Measurements from ENCODE around the gene GRB2. TPM values are rescaled to one million over a fixed set of nuclear protein-coding genes. Genes with fewer than 3 reads are reported as not detected.
"Not testable (repeated sequence)": the region's sequence is repeated elsewhere in the genome, so short reads cannot be mapped to it uniquely, and the experiment has no call there.

Gene GRB2
- total RNA-seq, 1 donor from 2014 or later: 95.0 TPM

DNA sequence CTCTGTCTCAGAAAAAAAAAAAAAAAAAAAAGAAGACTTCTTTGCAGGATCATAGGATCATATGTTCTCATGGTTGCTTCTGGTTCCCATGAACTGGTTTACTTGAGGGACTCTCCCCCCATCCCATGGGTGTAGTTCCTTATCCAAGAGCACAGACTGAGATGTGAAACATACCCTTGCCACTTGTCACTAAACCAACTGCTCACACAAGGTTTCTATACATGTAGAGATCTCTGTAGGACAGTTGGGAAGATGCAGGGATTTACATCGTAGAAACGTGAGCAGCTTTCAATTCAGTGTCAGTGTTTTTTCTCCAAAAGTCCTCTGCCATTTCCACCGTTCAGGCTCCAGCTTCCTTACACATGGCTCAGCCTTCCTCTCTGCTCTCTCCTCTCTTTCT is 39.8 kb upstream of the GRB2 start:
- Mint-ChIP-seq H3K36me3 (ENCODE audit: low read depth, unreplicated experiment) (no peaks in the 10 kb centered on the region), H3K4me1 (ENCODE audit: unreplicated experiment) (peaks cover 11% of the 10 kb centered on the region), H3K4me3 (ENCODE audit: unreplicated experiment) (no peak overlapping the region), H3K27me3 (ENCODE audit: unreplicated experiment) (peaks cover 1% of the 10 kb centered on the region), H3K9me3 (ENCODE audit: unreplicated experiment) (no peaks in the 10 kb centered on the region), H3K27ac (ENCODE audit: unreplicated experiment) (no peak overlapping the region)
- no peak for DNase-seq (ENCODE audit: low spot score)
- TF ChIP-seq, protein P1, sequence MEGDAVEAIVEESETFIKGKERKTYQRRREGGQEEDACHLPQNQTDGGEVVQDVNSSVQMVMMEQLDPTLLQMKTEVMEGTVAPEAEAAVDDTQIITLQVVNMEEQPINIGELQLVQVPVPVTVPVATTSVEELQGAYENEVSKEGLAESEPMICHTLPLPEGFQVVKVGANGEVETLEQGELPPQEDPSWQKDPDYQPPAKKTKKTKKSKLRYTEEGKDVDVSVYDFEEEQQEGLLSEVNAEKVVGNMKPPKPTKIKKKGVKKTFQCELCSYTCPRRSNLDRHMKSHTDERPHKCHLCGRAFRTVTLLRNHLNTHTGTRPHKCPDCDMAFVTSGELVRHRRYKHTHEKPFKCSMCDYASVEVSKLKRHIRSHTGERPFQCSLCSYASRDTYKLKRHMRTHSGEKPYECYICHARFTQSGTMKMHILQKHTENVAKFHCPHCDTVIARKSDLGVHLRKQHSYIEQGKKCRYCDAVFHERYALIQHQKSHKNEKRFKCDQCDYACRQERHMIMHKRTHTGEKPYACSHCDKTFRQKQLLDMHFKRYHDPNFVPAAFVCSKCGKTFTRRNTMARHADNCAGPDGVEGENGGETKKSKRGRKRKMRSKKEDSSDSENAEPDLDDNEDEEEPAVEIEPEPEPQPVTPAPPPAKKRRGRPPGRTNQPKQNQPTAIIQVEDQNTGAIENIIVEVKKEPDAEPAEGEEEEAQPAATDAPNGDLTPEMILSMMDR (IDR thresholded peaks at IDR 0.05; ENCODE audit: unreplicated experiment): no peak

DNA sequence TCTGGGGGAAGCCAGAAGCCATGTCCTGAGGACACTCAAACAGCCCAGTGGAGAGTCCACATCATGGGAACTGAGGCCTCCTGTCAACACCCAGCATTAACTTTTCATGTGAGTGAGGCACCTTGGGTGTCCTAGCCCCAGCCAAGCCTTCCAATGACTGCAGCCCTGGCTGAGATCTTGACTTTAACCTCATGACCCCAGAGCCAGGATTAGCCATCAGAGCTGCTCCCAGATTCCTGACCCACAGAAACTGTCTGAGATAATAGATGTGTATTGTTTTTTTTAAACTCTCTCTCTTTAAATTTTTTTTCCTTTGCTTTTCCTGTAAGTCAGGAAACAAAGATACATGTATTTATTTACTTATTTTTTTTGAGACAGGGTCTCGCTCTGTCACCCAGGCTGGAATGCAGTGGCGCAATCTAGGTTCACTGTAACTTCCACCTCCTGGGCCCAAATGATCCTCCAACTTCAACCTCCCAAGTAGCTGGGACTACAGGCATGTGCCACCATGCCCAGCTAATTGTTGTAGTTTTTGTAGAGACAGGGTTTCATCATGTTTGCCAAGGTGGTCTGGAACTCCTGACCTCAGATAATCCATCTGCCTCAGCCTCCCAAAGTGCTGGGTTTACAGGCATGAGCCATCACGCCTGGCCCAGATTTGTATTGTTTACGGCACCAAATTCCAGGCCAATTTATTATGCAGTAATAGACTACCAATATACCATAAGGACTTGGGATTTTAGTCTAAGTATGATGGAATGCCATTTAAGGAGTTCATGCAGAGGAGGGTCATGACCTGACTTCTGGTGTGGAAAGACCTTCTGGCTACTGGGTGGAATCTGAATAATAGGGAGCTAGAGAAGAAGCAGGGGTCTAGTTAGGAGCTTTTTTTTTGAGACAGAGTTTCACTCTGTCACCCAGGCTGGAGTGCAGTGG is 37.0 kb upstream of the GRB2 start:
- TF ChIP-seq, protein P1 (IDR thresholded peaks at IDR 0.05; ENCODE audit: unreplicated experiment): no peak
- Mint-ChIP-seq H3K4me3 (ENCODE audit: unreplicated experiment) (no peak overlapping the region), H3K27ac (ENCODE audit: unreplicated experiment) (peak overlapping the region; percentile 52), H3K27me3 (ENCODE audit: unreplicated experiment) (no peaks in the 10 kb centered on the region), H3K9me3 (ENCODE audit: unreplicated experiment) (no peaks in the 10 kb centered on the region), H3K4me1 (ENCODE audit: unreplicated experiment) (peaks cover 11% of the 10 kb centered on the region), H3K36me3 (ENCODE audit: low read depth, unreplicated experiment) (no peaks in the 10 kb centered on the region)
- DNase-seq (ENCODE audit: low spot score): no peak

DNA sequence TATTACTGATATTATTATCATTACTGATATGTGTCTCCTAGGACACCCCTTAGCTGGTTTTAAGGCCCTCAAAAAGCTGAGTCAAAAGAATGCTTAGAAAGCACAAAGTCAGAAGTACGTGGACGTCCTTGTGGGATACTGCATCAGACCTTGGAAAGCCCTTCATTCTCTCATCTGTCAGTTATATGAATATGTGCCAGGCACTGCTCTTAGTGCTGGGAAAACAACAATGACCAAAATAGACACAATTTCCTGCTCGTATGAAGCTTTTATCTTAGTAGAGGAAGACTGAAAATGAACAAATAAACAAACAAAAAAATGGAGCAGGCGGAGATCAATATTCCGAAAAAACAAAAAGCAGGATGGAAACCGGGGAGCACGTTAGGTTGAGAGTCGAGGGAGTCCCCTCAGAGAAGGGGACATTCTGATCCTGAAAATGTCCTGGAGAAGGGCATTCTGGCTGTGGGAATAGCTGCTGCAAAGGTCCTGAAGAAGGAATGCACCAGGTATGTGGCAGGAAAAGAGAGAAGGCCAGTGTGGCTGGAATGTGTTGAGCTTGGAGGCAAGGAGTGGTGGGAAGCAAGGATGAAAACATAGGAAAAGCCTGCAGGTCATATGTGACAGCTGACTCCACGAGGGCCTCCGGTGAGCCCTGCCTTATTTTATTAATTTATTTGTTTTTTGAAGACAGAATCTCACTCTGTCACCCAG is 35.4 kb upstream of the GRB2 start:
- TF ChIP-seq, protein P1 (IDR thresholded peaks at IDR 0.05; ENCODE audit: unreplicated experiment): no peak
- DNase-seq (ENCODE audit: low spot score): no peak
- Mint-ChIP-seq H3K36me3 (ENCODE audit: low read depth, unreplicated experiment) (no peaks in the 10 kb centered on the region), H3K4me3 (ENCODE audit: unreplicated experiment) (no peak overlapping the region), H3K4me1 (ENCODE audit: unreplicated experiment) (peaks cover 11% of the 10 kb centered on the region), H3K9me3 (ENCODE audit: unreplicated experiment) (no peaks in the 10 kb centered on the region), H3K27ac (ENCODE audit: unreplicated experiment) (peak overlapping the region; percentile 19), H3K27me3 (ENCODE audit: unreplicated experiment) (no peaks in the 10 kb centered on the region)

DNA sequence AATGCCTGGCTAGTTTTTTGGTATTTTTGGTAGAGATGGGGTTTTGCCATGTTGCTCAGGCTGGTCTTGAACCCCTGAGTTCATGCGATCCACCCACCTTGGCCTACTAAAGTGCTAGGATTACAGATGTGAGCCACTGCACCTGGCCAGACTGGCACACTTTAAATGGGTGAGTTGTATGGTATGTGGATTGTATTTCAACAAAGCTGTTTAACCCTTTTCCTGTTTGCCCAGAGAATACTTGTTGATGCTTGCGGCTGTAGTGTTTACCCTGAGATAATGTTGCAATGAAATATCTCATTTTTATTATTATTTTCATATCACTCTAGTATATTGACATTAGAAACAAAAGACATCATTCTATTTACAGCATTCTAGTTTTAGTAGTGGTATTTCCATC is 33.8 kb upstream of the GRB2 start:
- no peaks in the 10 kb centered on the region for H3K9me3 Mint-ChIP-seq (ENCODE audit: unreplicated experiment)
- TF ChIP-seq, protein P1 (IDR thresholded peaks at IDR 0.05; ENCODE audit: unreplicated experiment): no peak
- no peak overlapping the region for H3K27ac Mint-ChIP-seq (ENCODE audit: unreplicated experiment)
- no peak for DNase-seq (ENCODE audit: low spot score)
- H3K27me3 Mint-ChIP-seq (ENCODE audit: unreplicated experiment): no peaks in the 10 kb centered on the region
- H3K4me1 Mint-ChIP-seq (ENCODE audit: unreplicated experiment): peaks cover 11% of the 10 kb centered on the region
- H3K36me3 Mint-ChIP-seq (ENCODE audit: low read depth, unreplicated experiment): no peaks in the 10 kb centered on the region
- no peak overlapping the region for H3K4me3 Mint-ChIP-seq (ENCODE audit: unreplicated experiment)

DNA sequence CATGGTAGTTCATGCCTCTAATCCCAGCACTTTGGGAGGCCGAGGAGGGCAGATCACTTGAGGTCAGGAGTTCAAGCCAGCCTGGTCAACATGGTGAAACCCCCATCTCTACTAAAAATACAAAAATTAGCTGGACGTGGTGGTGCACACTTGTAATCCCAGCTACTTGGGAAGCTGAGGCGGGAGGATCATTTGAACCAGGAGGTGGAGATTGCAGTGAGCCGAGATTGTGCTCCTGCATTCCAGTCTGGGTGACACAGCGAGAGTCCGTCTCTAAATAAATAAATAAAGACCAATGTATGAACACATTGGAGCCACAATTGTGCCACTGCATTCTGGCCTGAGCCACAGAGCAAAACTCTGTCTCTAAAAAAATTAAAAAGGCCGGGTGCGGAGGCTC is 31.9 kb upstream of the GRB2 start:
- H3K4me1 Mint-ChIP-seq (ENCODE audit: unreplicated experiment): peaks cover 11% of the 10 kb centered on the region
- H3K27me3 Mint-ChIP-seq (ENCODE audit: unreplicated experiment); DNase-seq (ENCODE audit: low spot score); H3K4me3 Mint-ChIP-seq (ENCODE audit: unreplicated experiment); H3K27ac Mint-ChIP-seq (ENCODE audit: unreplicated experiment); H3K9me3 Mint-ChIP-seq (ENCODE audit: unreplicated experiment); H3K36me3 Mint-ChIP-seq (ENCODE audit: low read depth, unreplicated experiment): not testable (repeated sequence)

DNA sequence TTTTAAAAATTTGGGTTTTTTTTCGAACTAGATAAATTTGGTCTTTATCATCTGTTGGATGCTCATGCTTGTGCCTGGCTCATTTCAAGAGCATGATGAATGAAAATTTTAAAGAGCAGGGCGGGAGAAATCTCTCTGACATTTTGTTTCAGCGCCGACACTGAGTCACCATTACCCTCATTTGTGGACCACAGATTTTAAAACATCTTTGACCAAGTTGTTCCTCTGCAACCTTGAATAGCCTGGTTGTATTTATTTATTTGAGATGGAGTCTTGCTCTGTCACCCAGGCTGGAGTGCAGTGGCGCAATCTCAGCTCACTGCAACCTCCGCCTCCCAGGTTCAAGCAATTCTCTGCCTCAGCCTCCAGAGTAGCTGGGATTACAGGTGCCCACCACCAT is 29.0 kb upstream of the GRB2 start:
- not testable (repeated sequence) for H3K27ac Mint-ChIP-seq (ENCODE audit: unreplicated experiment); H3K27me3 Mint-ChIP-seq (ENCODE audit: unreplicated experiment); H3K36me3 Mint-ChIP-seq (ENCODE audit: low read depth, unreplicated experiment); H3K9me3 Mint-ChIP-seq (ENCODE audit: unreplicated experiment); DNase-seq (ENCODE audit: low spot score); H3K4me1 Mint-ChIP-seq (ENCODE audit: unreplicated experiment); H3K4me3 Mint-ChIP-seq (ENCODE audit: unreplicated experiment)

Measured in endothelial cell (in vitro differentiated cells).